Endodermal cell (in vitro differentiated cells): ENCODE results near the gene EOMES. TPM values are rescaled to one million over a fixed set of nuclear protein-coding genes. Genes with fewer than 3 reads are reported as not detected.

ENCODE experiments used
- DNase-seq: peaks from one replicate; pipeline ENCODE4 v3.0.0-alpha.2; 2017
- H3K27ac ChIP-seq: 2 replicates; pipeline ENCODE4 v1.5.1; 2013; ENCODE audit warnings: mild to moderate bottlenecking, low read depth, low read length, moderate library complexity
- H3K27me3 ChIP-seq: 2 replicates; pipeline ENCODE4 v1.6.1; 2013; ENCODE audit warnings: mild to moderate bottlenecking, low read length, moderate library complexity; ENCODE audit not compliant: insufficient read depth, control insufficient read depth, poor library complexity, severe bottlenecking
- H3K36me3 ChIP-seq: 2 replicates; pipeline ENCODE4 v1.7.0; 2013; ENCODE audit warnings: mild to moderate bottlenecking, low read length, moderate library complexity; ENCODE audit not compliant: control insufficient read depth, insufficient read depth
- H3K4me1 ChIP-seq: one replicate; pipeline ENCODE4 v1.7.0; 2013; ENCODE audit warnings: low read length; ENCODE audit not compliant: control insufficient read depth, insufficient read depth
- H3K4me3 ChIP-seq: 2 replicates; pipeline ENCODE4 v1.5.1; 2013; ENCODE audit warnings: mild to moderate bottlenecking, low read length, moderate library complexity
- H3K9ac ChIP-seq: 2 replicates; pipeline ENCODE4 v1.6.1; 2013; ENCODE audit warnings: mild to moderate bottlenecking, low read length, moderate library complexity; ENCODE audit not compliant: poor library complexity, severe bottlenecking; ENCODE audit errors: extremely low read depth
- H3K9me3 ChIP-seq: 2 replicates; pipeline ENCODE4 v1.6.1; 2013; ENCODE audit warnings: mild to moderate bottlenecking, low read length, moderate library complexity; ENCODE audit not compliant: control insufficient read depth
- H3K27ac Mint-ChIP-seq: 2 replicates; pipeline ENCODE4 v1.8.0; 2020; ENCODE audit warnings: mixed read lengths
- H3K27me3 Mint-ChIP-seq: 2 replicates; pipeline ENCODE4 v1.8.0; 2021; ENCODE audit warnings: mild to moderate bottlenecking, mixed read lengths; ENCODE audit not compliant: insufficient read depth
- H3K36me3 Mint-ChIP-seq: 2 replicates; pipeline ENCODE4 v1.8.0; 2020; ENCODE audit warnings: low read depth, mixed read lengths
- H3K4me1 Mint-ChIP-seq: 2 replicates; pipeline ENCODE4 v1.8.0; 2020; ENCODE audit warnings: mixed read lengths
- H3K4me3 Mint-ChIP-seq: 2 replicates; pipeline ENCODE4 v1.8.0; 2020; ENCODE audit warnings: mild to moderate bottlenecking, moderate library complexity, mixed read lengths
- H3K9me3 Mint-ChIP-seq: 2 replicates; pipeline ENCODE4 v1.8.0; 2020; ENCODE audit warnings: mild to moderate bottlenecking, mixed read lengths
- WGBS, 2 experiments: methylation state at CpG; one replicate each; pipeline versions ENCODE4 v1.1.5 to v1.1.7; 2013; ENCODE audit warnings: missing lambda C conversion rate in 2 of 2, mixed read lengths in 1 of 2; ENCODE audit not compliant: insufficient coverage in 1 of 2, insufficient read length in 1 of 2; 5-methylcytosine and 5-hydroxymethylcytosine counted together
- total RNA-seq, 2 donors: library from RNA; stranded (reverse); fragmentation: NEBNext Ultra II Directional in 1 of 2; extraction: Animal tissue kit (Norgen Biotek cat#: 25700) in 1 of 2; gene quantifications; 2 replicates in 1 of 2; 3 replicates in 1 of 2; pipeline ENCODE4 v1.2.1, GENCODE V29; 2021
- TF ChIP-seq, protein P1 (sequence below): fragments of 200-600 bp; sonication (generic); conservative IDR thresholded peaks from 2 replicates; pipeline ENCODE4 v1.5.0; 2021; ENCODE audit warnings: antibody characterized with exemption, mild to moderate bottlenecking

The EOMES gene
- total RNA-seq, 2 donors from 2014 or later: 182 to 283 TPM

DNA sequence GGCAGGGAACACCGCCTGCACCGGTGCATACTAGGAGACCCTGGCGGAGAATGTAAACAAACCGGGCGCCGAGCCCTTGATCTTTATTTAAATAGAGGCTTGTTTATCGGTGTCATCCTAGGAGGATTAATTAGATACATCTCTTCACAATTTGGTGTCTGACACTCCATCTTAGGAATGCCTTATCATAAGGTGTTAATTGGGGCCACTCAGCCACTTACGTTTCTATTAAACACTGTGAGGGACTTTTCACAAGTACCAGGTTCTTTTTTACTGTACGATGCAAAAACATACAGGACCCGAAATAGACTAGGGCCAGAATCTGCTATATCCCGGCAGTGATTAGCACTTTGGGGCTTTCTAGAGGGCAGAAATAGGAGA is 8.0 kb downstream of the EOMES start:
- Histone ChIP-seq H3K27ac (peak overlapping the region; percentile 42), H3K9me3 (no peaks in the 10 kb centered on the region), H3K36me3 (peaks cover 35% of the 10 kb centered on the region), H3K4me1 (no peaks in the 10 kb centered on the region), H3K9ac (peak overlapping the region; percentile 90), H3K27me3 (no peaks in the 10 kb centered on the region), H3K4me3 (peak overlapping the region; percentile 83)
- H3K27ac Mint-ChIP-seq: peak overlapping the region; percentile 93
- peaks cover 4% of the 10 kb centered on the region for H3K27me3 Mint-ChIP-seq
- peak; percentile 92 for DNase-seq
- H3K4me3 Mint-ChIP-seq: peak overlapping the region; percentile 99
- H3K9me3 Mint-ChIP-seq: no peaks in the 10 kb centered on the region
- TF ChIP-seq, protein P1, sequence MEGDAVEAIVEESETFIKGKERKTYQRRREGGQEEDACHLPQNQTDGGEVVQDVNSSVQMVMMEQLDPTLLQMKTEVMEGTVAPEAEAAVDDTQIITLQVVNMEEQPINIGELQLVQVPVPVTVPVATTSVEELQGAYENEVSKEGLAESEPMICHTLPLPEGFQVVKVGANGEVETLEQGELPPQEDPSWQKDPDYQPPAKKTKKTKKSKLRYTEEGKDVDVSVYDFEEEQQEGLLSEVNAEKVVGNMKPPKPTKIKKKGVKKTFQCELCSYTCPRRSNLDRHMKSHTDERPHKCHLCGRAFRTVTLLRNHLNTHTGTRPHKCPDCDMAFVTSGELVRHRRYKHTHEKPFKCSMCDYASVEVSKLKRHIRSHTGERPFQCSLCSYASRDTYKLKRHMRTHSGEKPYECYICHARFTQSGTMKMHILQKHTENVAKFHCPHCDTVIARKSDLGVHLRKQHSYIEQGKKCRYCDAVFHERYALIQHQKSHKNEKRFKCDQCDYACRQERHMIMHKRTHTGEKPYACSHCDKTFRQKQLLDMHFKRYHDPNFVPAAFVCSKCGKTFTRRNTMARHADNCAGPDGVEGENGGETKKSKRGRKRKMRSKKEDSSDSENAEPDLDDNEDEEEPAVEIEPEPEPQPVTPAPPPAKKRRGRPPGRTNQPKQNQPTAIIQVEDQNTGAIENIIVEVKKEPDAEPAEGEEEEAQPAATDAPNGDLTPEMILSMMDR: no peak
- H3K36me3 Mint-ChIP-seq: peaks cover 29% of the 10 kb centered on the region
- H3K4me1 Mint-ChIP-seq: peaks cover 43% of the 10 kb centered on the region
- 0 to 1% methylated on average over 11 of the region's 11 CpGs for WGBS, 2 experiments

DNA sequence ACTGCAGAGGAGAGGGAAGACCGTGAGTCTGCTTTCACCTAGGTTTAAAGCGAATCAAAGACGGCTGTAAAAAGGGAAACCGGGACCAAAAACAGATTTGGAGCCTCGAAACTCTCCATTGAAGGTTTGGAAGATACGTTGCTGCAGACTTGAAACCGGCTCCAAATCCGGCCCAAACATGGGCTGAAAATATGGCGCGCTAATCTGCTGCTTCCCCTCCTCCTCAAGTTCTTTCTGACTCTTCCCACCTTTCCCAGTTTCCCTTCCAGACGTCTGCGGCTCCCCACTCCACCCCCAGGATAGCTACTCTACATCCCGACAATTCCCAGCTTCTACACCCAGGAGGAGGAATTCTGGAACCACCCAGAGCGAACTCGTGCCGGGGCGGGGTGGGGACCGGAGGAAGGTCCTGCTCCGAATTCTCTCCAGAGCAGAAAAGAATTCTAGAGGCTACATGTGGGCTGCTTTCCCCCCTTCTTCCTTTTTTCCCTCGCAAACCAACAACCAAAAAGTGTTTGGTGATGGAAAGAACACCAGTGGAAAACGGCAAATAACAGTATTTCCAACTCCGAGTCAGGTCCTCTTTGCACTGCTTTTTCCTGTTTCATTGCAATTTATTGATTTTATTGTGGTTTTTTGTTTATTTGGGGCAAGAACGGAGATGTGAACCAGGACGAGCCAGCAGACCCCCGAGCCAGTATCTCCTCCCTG is 8.5 kb downstream of the EOMES start:
- Histone ChIP-seq H3K4me3 (peak overlapping the region; percentile 83), H3K27me3 (no peaks in the 10 kb centered on the region), H3K36me3 (peaks cover 30% of the 10 kb centered on the region), H3K9me3 (no peaks in the 10 kb centered on the region), H3K27ac (peak overlapping the region; percentile 42), H3K9ac (peak overlapping the region; percentile 90), H3K4me1 (no peaks in the 10 kb centered on the region)
- Mint-ChIP-seq H3K4me1 (peaks cover 39% of the 10 kb centered on the region), H3K4me3 (peak overlapping the region; percentile 99), H3K9me3 (no peaks in the 10 kb centered on the region), H3K27me3 (peaks cover 4% of the 10 kb centered on the region), H3K27ac (peak overlapping the region; percentile 93), H3K36me3 (peaks cover 23% of the 10 kb centered on the region)
- DNase-seq: peak; percentile 91
- TF ChIP-seq, protein P1: no peak
- WGBS, 2 experiments: 1% methylated on average over 14 to 24 of the region's 25 CpGs

DNA sequence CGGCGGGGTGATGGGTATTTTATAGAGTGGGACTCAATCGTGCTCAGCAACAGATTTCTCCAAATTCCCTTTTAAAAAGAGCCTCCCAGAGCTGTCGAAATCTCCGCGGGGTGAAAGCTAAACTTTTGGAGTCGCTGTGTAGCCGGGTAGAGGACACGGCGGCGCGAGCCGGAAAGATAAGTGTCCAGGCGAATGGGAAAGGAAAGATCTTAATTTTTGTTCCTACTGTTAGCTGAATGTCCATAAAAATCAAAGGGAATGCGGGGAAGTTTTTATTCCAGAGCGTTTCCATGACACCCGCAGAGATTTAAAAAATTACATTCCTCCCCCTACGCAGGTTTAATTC is 9.1 kb downstream of the EOMES start:
- WGBS, 2 experiments: 0 to 1% methylated on average over 2 to 18 of the region's 18 CpGs
- no peaks in the 10 kb centered on the region for H3K9me3 Mint-ChIP-seq
- H3K36me3 Mint-ChIP-seq: peaks cover 18% of the 10 kb centered on the region
- Histone ChIP-seq H3K27ac (peak overlapping the region; percentile 21), H3K9me3 (no peaks in the 10 kb centered on the region), H3K36me3 (peaks cover 24% of the 10 kb centered on the region), H3K27me3 (no peaks in the 10 kb centered on the region), H3K9ac (peak overlapping the region; percentile 90), H3K4me1 (no peaks in the 10 kb centered on the region), H3K4me3 (peak overlapping the region; percentile 83)
- peaks cover 33% of the 10 kb centered on the region for H3K4me1 Mint-ChIP-seq
- DNase-seq: no peak
- H3K27ac Mint-ChIP-seq: peak overlapping the region; percentile 93
- H3K4me3 Mint-ChIP-seq: peak overlapping the region; percentile 99
- TF ChIP-seq, protein P1: no peak
- H3K27me3 Mint-ChIP-seq: peaks cover 6% of the 10 kb centered on the region
